AG04449 (cell line): Measurements from ENCODE around the gene DOCK10.

Experiments
- CTCF ChIA-PET: fragments of 350-600 bp; formaldehyde crosslinking; extraction: SDS; loops from one replicate; lab custom pipeline; 2021; ENCODE audit warnings: antibody characterized with exemption; lab: Yijun Ruan, JAX
- POLR2A ChIA-PET: fragments of 400-600, 350-600 bp; formaldehyde crosslinking; extraction: SDS; loops from one replicate; lab custom pipeline; 2020; ENCODE audit warnings: antibody characterized with exemption, inconsistent platforms; lab: Yijun Ruan, JAX
- DNase-seq: peaks from one replicate; pipeline ENCODE4 v3.0.0-alpha.2; 2010; ENCODE audit warnings: low read depth, low spot score
- H3K4me3 ChIP-seq: 2 replicates; pipeline ENCODE4 v1.5.1; 2011; ENCODE audit warnings: low read depth, mild to moderate bottlenecking, control low read depth, low read length
- CTCF ChIP-seq: IDR thresholded peaks from one replicate; pipeline ENCODE4 v1.5.1; 2011; ENCODE audit warnings: mild to moderate bottlenecking, moderate library complexity, low read length, control low read depth, inconsistent platforms; ENCODE audit not compliant: insufficient read depth; ENCODE audit errors: missing control alignments

Gene DOCK10

GRCh38 chr2:224802407-224802806 lies 239.9 kb downstream of the DOCK10 start:
- no peak overlapping the region for H3K4me3 ChIP-seq
- no peak for TF ChIP-seq CTCF
- DNase-seq, result no peak
- ChIA-PET POLR2A (no interaction called here), CTCF (interaction anchor here (1.6 kb wide), 1 partner anchor 198 kb away, joined by 3 read pairs; no protein-coding TSS in a partner anchor)

- no peak for TF ChIP-seq CTCF
- no peak for DNase-seq
- ChIA-PET CTCF (interaction anchor here (0.6 to 1.6 kb wide), 3 partner anchors 11 to 199 kb away, joined by 3 read pairs; no protein-coding TSS in a partner anchor), POLR2A (no interaction called here)
- H3K4me3 ChIP-seq, result no peak overlapping the region
Measured at GRCh38 chr2:224801360-224801759, 240.9 kb downstream of the DOCK10 start.

- no peak for DNase-seq
- ChIA-PET POLR2A (no interaction called here), CTCF (interaction anchor here (0.6 kb wide), 1 partner anchor 860 kb away, joined by 3 read pairs; no protein-coding TSS in a partner anchor)
- no peak for TF ChIP-seq CTCF
- no peak overlapping the region for H3K4me3 ChIP-seq
Measured at GRCh38 chr2:224799691-224800090, 242.6 kb downstream of the DOCK10 start.

- POLR2A ChIA-PET, result no interaction called here
- CTCF ChIA-PET, result no interaction called here
- no peak overlapping the region for H3K4me3 ChIP-seq
- TF ChIP-seq CTCF, result no peak
- no peak for DNase-seq
Measured at GRCh38 chr2:224798180-224798579, 244.1 kb downstream of the DOCK10 start.

- ChIA-PET CTCF (interaction anchor here (1.5 kb wide), 1 partner anchor 18 kb away, joined by 5 read pairs; no protein-coding TSS in a partner anchor), POLR2A (no interaction called here)
- no peak for DNase-seq
- H3K4me3 ChIP-seq, result no peak overlapping the region
- no peak for TF ChIP-seq CTCF
Measured at GRCh38 chr2:224796695-224797305, 245.5 kb downstream of the DOCK10 start.

- peak; percentile 19 for DNase-seq
- CTCF ChIA-PET, result interaction anchor here (1.0 to 1.1 kb wide), 2 partner anchors 16 to 210 kb away, joined by 3 to 8 read pairs; no protein-coding TSS in a partner anchor
- TF ChIP-seq CTCF, result no peak
- POLR2A ChIA-PET, result no interaction called here
- no peak overlapping the region for H3K4me3 ChIP-seq
Measured at GRCh38 chr2:224793946-224794345, 248.3 kb downstream of the DOCK10 start.
